A673 (cell line): Measurements from ENCODE around the gene DCC. TPM values are rescaled to one million over a fixed set of nuclear protein-coding genes. Genes with fewer than 3 reads are reported as not detected.

Experiments used
- BruUV-seq: library from RNA; stranded (reverse); fragments of 400-500 nt; replicated peaks from 2 replicates; lab custom pipeline; 2021; lab: Mats Ljungman, UMichigan
- CTCF ChIA-PET: fragments of 300-600 bp; sonication (Branson Sonifier 250); formaldehyde crosslinking; loops from one replicate; lab custom pipeline; 2022; ENCODE audit warnings: antibody characterized with exemption; lab: Charles Lee
- POLR2A ChIA-PET: fragments of 300-600 bp; sonication (Branson Sonifier 250); formaldehyde crosslinking; loops from one replicate; lab custom pipeline; 2022; ENCODE audit warnings: antibody characterized with exemption; ENCODE audit not compliant: low non-redundant PET; lab: Charles Lee
- DNase-seq: peaks from one replicate; pipeline ENCODE4 v3.0.0-alpha.2; 2015; ENCODE audit warnings: low spot score
- H3K27ac ChIP-seq: fragments of 200-600 bp; sonication (generic); 2 replicates; pipeline ENCODE4 v1.5.1; 2016; ENCODE audit warnings: mixed run types, low read depth, mild to moderate bottlenecking, mixed read lengths, antibody characterized with exemption, low read length; ENCODE audit not compliant: poor library complexity, severe bottlenecking
- H3K27me3 ChIP-seq: fragments of 200-600 bp; sonication (generic); replicated peaks from 2 replicates; pipeline ENCODE4 v1.6.1; 2017; ENCODE audit warnings: mixed run types, low read depth, mild to moderate bottlenecking, mixed read lengths, antibody characterized with exemption, low read length; ENCODE audit not compliant: insufficient read depth, poor library complexity
- H3K36me3 ChIP-seq: fragments of 200-600 bp; sonication (generic); 2 replicates; pipeline ENCODE4 v1.6.1; 2016; ENCODE audit warnings: mixed run types, mild to moderate bottlenecking, mixed read lengths, antibody characterized with exemption, low read length; ENCODE audit not compliant: insufficient read depth, poor library complexity, severe bottlenecking
- H3K4me1 ChIP-seq: fragments of 200-600 bp; sonication (generic); 2 replicates; pipeline ENCODE4 v1.6.1; 2017; ENCODE audit warnings: mixed run types, mild to moderate bottlenecking, mixed read lengths, antibody characterized with exemption, low read length; ENCODE audit not compliant: insufficient read depth, poor library complexity, severe bottlenecking
- H3K4me3 ChIP-seq: fragments of 200-600 bp; sonication (generic); 2 replicates; pipeline ENCODE4 v1.5.1; 2016; ENCODE audit warnings: low read depth, mixed run types, mild to moderate bottlenecking, mixed read lengths, low read length; ENCODE audit not compliant: poor library complexity, severe bottlenecking
- H3K9me3 ChIP-seq: fragments of 200-600 bp; sonication (generic); 2 replicates; pipeline ENCODE4 v1.6.1; 2016; ENCODE audit warnings: mixed run types, low read depth, mild to moderate bottlenecking, mixed read lengths, antibody characterized with exemption, low read length; ENCODE audit not compliant: poor library complexity, severe bottlenecking
- CTCF ChIP-seq: fragments of 300-800, 200-600 bp; sonication (generic); conservative IDR thresholded peaks from 2 replicates; pipeline ENCODE4 v1.5.1; 2017; ENCODE audit warnings: low read depth, mild to moderate bottlenecking, antibody characterized with exemption, low read length, moderate library complexity, mixed read lengths
- EZH2 ChIP-seq: fragments of 200-600 bp; sonication (generic); IDR thresholded peaks from 2 replicates; pipeline ENCODE4 v1.6.1; 2017; ENCODE audit warnings: borderline replicate concordance, low read depth, mild to moderate bottlenecking, mixed read lengths, antibody characterized with exemption, low read length; ENCODE audit not compliant: poor library complexity, severe bottlenecking
- intact Hi-C: fragments of 100-400 bp; cut with micrococcal nuclease; formaldehyde crosslinking; loops from one replicate; pipeline ENCODE4 v1.10.0; 2022; ENCODE audit not compliant: unreplicated experiment
- total RNA-seq: library from RNA; stranded (reverse); gene quantifications from 2 replicates; pipeline ENCODE4 v1.2.3, GENCODE V29; 2021

Gene DCC
- total RNA-seq, 1 experiment from 2014 or later: 93.0 TPM

GRCh38 chr18:52427521-52428175 is 87.7 kb downstream of the DCC start:
- ChIA-PET CTCF (interaction anchor here (0.6 to 1.0 kb wide), 4 partner anchors 35 to 442 kb away, joined by 3 to 13 read pairs (median 6); no protein-coding TSS in a partner anchor), POLR2A (interaction anchor here (0.7 to 0.8 kb wide), 7 partner anchors 17 to 238 kb away, joined by 3 to 33 read pairs (median 6); no protein-coding TSS in a partner anchor)
- Histone ChIP-seq H3K27ac (peak overlapping the region; percentile 100), H3K4me1 (peaks cover 97% of the 10 kb centered on the region), H3K27me3 (no peaks in the 10 kb centered on the region), H3K36me3 (no peaks in the 10 kb centered on the region), H3K4me3 (peak overlapping the region; percentile 7), H3K9me3 (no peaks in the 10 kb centered on the region)
- intact Hi-C loops: loop anchor here (1.0 to 10.0 kb wide), 8 partner anchors 40 to 947 kb away; no protein-coding TSS in a partner anchor
- DNase-seq: peak; percentile 98
- no peak for TF ChIP-seq CTCF
- TF ChIP-seq EZH2: no peak
- BruUV-seq: no TSS peak

GRCh38 chr18:52431683-52432082 is 91.7 kb downstream of the DCC start:
- CTCF ChIA-PET: no interaction called here
- intact Hi-C loops: no loop called here

GRCh38 chr18:52433797-52434196 is 93.8 kb downstream of the DCC start:
- DNase-seq: no peak
- H3K36me3 ChIP-seq: no peaks in the 10 kb centered on the region
- no peak overlapping the region for H3K27ac ChIP-seq
- H3K4me1 ChIP-seq: peaks cover 97% of the 10 kb centered on the region
- intact Hi-C loops: no loop called here
- no peak for TF ChIP-seq EZH2
- no peak for TF ChIP-seq CTCF
- no peaks in the 10 kb centered on the region for H3K9me3 ChIP-seq
- POLR2A ChIA-PET: no interaction called here
- CTCF ChIA-PET: no interaction called here
- no TSS peak for BruUV-seq
- H3K27me3 ChIP-seq: no peaks in the 10 kb centered on the region
- H3K4me3 ChIP-seq: no peak overlapping the region

More at GRCh38 chr18:52431683-52432082, 91.7 kb downstream of the DCC start:
- no peaks in the 10 kb centered on the region for H3K36me3 ChIP-seq
- DNase-seq: no peak
- no peak overlapping the region for H3K4me3 ChIP-seq
- no peaks in the 10 kb centered on the region for H3K9me3 ChIP-seq
- POLR2A ChIA-PET: no interaction called here
- H3K27me3 ChIP-seq: no peaks in the 10 kb centered on the region
- TF ChIP-seq EZH2 (no peak), CTCF (no peak)
- H3K4me1 ChIP-seq: peaks cover 95% of the 10 kb centered on the region
- peak overlapping the region; percentile 100 for H3K27ac ChIP-seq
- BruUV-seq: no TSS peak
